Prostate gland (tissue), 2 donors: ENCODE data around the gene CLK4.

ENCODE experiments used
- CTCF ChIP-seq, 4 experiments: fragments of 200-600 bp in 2 of 4; fragments of 450-650 bp in 2 of 4; sonication (generic) in 2 of 4; IDR thresholded peaks; 1 replicate in 3 of 4; 2 replicates in 1 of 4; pipeline ENCODE4 v1.5.1; 2016 to 2019; ENCODE audit warnings: antibody characterized with exemption in 4 of 4, mild to moderate bottlenecking in 2 of 4, moderate library complexity in 2 of 4
- POLR2A ChIP-seq: fragments of 450-650 bp; IDR thresholded peaks from one replicate; pipeline ENCODE4 v1.6.1; 2016; ENCODE audit warnings: antibody characterized with exemption, mild to moderate bottlenecking
- POLR2AphosphoS5 ChIP-seq: sonication (generic); formaldehyde crosslinking; IDR thresholded peaks from one replicate; pipeline ENCODE4 v1.6.1; 2017; ENCODE audit warnings: antibody characterized with exemption

- TF ChIP-seq CTCF (IDR thresholded peaks at IDR 0.05) (no peak), POLR2AphosphoS5 (no peak), POLR2A (no peak)
These were observed 50.1 kb downstream of the CLK4 start for GRCh38 chr5:178576591-178577351.
